ENCODE data around the gene DPM2.

DPM2 gene

DNA sequence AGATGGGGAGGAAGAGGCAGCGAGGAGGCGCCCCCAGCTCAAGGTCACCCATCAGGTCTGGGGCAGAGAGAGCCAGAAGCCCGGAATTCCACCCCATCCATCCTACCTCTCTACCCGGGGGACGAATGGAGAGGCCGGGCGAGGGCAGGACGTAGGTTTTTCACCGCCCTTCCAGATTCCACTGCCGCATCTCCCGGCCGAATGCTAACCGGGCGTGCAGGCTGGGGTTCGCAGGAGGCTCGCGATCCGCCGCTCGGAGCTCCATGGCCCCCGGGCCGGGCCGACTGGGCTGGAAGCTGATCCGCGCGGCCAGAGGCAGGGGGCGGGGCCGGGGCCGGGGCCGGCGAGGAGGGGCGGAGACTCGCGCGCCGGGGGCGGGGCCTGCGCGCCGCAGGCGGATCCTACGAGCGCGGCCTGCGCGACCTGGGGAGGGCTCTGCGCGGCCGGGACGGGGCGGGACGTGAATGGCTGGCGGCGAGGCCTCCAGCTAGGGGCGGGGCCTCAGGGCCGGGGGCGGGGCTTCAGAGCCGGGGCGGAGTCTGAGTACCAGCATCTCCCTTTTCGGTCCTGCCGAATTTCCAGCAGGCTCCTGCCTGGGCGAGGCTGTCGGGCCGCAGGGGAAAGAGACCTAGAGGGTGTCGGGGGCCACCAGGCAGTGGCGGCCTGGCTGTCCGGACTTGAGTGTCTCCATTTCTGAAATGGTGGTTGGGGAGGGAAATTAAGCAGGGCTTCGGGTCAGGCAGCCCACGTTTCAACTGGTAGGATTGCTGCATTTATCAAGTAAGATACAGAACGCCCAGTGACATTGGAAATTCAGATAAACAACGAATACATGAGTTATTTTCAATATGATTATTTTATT, 20.7 kb downstream of the DPM2 start, which contains the start of gene ST6GALNAC4:
TSS of gene ST6GALNAC4 (minus strand) at position 322 of the 862 bp plus-strand sequence. CDS start 622 bp downstream, outside the sequence.
- DNase-seq = peak; percentile 65

DNA sequence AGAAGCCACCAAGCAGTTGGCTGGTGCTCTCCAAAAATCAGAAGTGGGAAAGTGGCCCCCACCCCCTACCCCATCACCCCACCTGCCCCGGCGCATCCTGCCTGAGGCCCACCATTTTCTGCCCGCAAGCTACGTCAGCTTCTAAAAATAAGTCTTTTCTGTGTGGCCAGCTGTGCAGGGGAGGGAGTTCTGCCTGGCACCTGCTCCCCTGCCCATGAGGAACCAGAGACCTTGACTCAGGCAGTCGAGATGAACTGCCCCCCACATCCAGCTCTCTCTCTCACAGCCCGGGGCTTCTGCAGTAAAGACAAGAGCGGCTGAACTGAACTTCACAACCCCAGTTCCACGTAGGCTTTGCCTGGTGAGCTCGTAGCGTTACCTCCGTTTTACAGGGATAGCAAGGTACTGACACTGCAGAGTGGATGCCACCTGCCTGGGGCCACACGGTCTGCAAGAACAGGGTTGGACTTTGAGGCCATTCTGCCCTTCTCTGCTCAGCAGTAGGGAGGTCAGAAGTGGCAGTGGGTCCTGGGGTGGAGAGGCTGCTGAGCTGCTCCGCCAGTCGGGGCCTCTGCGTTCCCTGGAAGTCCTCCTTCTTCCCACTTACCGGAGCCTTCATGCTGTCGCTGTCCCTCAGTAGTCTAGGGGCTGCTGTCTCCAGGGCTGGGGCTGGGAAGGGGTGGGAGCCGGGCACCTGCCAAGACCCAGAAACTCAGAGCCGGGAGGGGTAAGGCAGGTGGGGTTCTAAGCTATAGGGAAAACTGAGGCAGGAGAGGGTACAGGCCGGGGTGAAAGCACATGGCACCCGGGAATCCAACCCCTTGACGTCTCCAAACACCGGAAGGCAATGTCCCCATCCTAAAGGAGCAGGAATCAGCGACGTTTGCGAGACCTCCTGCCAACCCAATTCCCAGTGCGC, 21.6 kb downstream of the DPM2 start:
- DNase-seq = no peak

DNA sequence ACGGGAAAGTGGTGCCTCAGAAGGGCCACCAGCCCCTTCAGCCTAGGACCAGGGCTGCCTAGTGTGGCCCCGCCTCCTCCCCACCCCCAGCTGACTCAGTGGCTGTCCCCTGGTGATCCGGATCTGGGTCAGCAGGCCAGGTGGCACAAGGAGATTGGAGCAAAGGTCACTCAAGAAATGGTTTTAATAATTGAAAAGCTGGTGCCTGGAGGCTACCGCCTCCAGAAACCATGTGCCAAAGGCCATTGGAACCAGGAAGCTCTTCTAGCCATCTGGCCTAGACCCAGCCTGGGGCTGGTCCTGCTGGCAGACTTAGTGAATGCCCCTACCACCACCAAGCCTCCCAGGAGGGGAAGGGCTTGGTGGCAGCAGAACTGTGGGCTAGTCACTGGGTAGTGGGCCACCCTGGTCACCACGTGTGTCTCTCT, 22.3 kb downstream of the DPM2 start:
- no peak for DNase-seq

DNA sequence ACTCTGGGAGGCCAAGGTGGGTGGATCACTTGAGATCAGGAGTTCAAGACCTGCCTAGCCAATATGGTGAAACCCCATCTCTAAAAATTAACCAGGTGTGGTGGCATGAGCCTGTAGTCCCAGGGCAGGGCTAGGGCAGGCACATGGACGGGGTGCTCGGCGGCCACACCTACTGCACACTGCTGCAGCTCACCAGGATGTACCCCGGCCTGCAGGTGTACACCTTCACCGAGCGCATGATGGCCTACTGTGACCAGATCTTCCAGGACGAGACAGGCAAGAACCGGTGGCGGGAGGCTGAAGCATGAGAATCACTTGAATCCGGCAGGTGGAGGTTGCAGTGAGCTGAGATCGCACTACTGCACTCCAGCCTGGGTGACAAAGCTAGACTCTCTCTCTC, 24.0 kb downstream of the DPM2 start:
- no peak for DNase-seq

DNA sequence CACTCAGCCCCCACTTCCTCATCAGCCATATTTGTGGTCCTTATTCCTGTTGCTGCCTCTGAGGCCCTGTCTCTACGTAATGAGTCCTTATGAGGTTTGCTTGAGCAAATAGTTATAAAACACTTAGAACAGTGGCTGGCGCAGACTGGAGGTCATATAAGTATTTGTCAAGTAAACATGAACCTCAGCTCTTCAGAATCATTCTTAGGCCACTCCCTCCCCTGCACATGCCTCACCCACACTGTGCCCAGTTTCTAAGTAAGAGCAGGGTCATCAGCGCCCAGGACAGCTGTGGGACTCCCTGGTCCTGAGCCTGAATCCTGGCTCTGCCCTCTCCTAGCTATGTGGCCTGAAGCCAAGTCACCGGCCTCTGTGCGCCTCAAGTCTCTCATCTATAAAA, 24.8 kb downstream of the DPM2 start:
- DNase-seq = no peak

- DNase-seq = no peak
Observed at GRCh38 chr9:127912296-127912695, 25.4 kb downstream of the DPM2 start.

DNA sequence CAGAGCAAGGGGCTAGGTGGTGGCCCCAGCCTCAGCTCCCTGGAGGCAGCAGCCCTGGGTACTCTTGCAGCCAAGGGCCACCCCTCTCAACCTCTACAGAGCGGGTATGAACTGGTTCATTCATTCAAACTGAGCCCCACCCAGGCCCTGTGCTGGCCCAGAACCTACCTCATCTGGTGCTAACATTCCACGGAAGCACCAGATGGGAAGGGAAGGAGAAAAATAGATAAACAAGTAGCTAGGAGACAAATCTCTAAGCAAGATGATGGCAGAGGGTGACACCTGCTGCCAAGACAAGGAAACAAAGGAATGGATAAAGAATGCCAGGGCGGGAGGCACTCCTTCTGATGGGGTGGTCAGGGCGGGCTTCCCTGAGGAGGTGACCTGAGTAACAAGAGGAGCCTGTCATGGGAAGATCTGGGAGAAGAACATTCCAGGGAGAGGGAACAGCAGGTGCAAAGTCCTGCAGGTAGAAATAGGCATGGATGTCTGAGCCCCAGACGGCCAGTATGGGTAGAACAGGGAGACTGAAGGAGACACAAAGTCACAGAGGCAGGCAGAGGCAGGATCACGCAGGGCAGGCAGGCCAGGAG, 26.9 kb downstream of the DPM2 start:
- peak; percentile 58 for DNase-seq

- no peak for DNase-seq
Observed at GRCh38 chr9:127909839-127910273, 27.8 kb downstream of the DPM2 start.

DNA sequence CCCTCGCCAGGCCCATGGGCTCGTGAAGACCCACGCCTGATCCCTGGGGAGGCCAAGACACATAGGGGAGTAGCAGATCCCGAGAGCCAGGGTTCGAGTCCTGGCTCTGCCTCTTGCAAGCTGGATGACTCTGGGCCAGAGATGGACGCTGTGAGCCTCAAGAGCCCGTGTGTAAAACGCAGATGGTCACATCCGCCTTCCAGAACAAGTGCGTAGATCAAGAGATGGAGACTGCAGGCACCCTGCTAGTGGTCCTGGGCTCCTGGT, 29.1 kb downstream of the DPM2 start:
- DNase-seq = no peak

- DNase-seq = no peak
Observed at GRCh38 chr9:127907867-127908659, 29.6 kb downstream of the DPM2 start.

GRCh38 chr9:127905788-127906191, 31.9 kb downstream of the DPM2 start:
- DNase-seq = no peak

GRCh38 chr9:127905004-127905728, 32.5 kb downstream of the DPM2 start:
- no peak for DNase-seq

- DNase-seq = no peak
Observed at GRCh38 chr9:127904561-127905003, 33.1 kb downstream of the DPM2 start.

DNA sequence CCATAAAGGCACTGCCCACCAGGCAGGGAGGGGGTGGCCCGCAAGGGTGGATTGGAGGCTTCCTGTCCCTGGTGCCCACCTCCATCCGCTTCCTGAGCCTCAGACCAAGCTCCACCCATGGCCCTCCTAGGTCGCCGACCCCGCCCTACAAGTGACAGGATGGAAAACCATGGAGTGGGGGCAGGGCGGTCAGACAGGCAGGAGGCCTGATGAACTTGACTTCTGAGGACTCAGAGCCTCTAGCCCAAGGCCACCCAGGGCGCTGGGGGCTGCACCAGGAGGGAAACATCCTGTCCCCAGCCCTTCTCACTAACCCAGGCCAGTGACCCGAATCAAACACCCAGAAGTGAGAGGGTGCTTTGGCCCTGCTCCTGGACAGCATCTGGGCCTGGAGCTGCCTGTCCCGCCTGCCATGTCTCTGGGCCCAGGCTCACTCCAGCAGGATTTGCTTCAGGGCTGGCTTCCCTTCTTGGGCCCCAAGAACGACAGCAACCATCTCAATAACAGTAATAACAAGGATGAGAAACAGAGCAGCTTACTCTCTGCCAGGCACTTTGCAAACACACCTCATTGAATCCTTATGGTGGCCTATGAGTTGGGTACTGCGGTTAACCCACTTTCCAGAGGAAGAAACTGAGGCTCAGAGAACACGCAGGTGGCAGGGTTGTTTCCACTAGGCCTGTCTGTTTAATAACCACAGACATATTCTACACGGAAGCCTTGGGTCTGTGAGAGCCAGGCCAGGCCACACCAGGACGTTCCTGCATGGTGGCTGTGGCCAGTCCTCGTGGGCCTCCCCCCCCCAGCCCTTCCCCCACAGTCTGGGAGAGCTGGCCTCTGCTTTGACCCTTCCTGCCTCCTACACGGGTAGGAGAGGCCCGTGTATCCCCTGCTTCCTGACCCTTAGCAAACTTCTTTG, 33.8 kb downstream of the DPM2 start:
- no peak for DNase-seq

DNA sequence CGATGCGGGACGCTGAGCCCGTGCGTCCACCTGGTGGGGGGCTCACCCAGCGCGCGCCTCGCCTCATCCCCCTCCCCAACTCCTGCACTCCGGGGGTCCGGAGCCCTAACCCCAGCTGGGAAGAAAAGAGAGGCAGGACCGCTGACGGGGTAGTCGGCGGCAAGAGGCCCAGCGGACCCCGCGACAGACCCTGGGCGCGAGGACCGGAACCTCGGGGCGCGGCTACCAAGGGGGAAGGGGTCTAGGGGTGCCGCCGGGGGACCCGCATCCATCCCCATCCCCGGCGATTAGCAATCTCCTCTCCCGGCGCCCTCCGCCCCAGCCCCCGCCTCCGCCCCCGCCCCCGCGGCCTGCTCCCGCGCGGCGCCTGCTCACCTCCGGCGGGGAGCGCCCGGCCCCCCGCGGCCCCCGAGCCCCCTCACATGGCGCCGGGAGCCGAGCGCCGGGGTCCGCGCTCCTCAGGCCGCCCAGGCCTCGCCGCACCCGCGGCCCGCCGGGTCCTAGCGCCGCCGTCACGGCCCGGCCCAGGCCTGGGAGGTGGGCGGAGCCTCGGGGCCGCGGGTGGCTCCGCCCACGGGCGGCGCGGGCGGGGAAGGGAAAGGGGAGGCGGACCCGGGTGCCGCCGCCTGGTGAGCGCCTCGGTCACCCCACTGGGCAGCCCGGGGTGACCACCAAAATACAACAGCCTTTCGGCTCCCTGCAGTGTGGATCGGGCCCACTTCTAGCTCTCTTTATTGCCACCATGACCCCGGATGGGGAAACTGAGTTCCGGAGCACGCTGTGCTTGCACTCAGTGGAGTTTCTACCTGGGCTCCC, 38.3 kb downstream of the DPM2 start, which contains the start of gene ST6GALNAC6:
TSS of gene ST6GALNAC6 (minus strand) at position 476 of the 816 bp plus-strand sequence. CDS start 1,622 bp downstream, outside the sequence.
- DNase-seq = peak; percentile 65

- peak; percentile 77 for DNase-seq
Observed at GRCh38 chr9:127898433-127899127, 39.1 kb downstream of the DPM2 start.

- peak; percentile 75 for DNase-seq
Observed at GRCh38 chr9:127897193-127897692, 40.4 kb downstream of the DPM2 start.

- DNase-seq = no peak
Observed at GRCh38 chr9:127896395-127897192, 41.1 kb downstream of the DPM2 start.

Data from NCI-H226 (cell line).